Neural cell (in vitro differentiated cells): ENCODE results near the gene BMP2K.

Source experiments
- EP300 ChIP-seq: fragments of 450-650 bp; conservative IDR thresholded peaks from 2 replicates; pipeline ENCODE4 v1.6.1; 2014; ENCODE audit warnings: antibody characterized with exemption, mild to moderate bottlenecking, moderate library complexity; ENCODE audit not compliant: poor library complexity, severe bottlenecking
- EZH2 ChIP-seq: fragments of 200-600, 300-800 bp; shearing (Covaris generic), sonication (generic); IDR thresholded peaks from 2 replicates; pipeline ENCODE4 v1.6.1; 2014; ENCODE audit warnings: antibody characterized with exemption, low read length, borderline replicate concordance, mild to moderate bottlenecking; ENCODE audit not compliant: insufficient read depth, poor library complexity, severe bottlenecking
- MXI1 ChIP-seq: fragments of 450-650 bp; conservative IDR thresholded peaks from 2 replicates; pipeline ENCODE4 v1.6.1; 2014; ENCODE audit warnings: antibody characterized with exemption, mild to moderate bottlenecking; ENCODE audit not compliant: poor library complexity, severe bottlenecking
- POLR2AphosphoS5 ChIP-seq: IDR thresholded peaks from 2 replicates; pipeline ENCODE4 v1.6.1; 2012
- RAD21 ChIP-seq: fragments of 450-650 bp; conservative IDR thresholded peaks from 2 replicates; pipeline ENCODE4 v1.6.1; 2014; ENCODE audit warnings: antibody characterized with exemption, mild to moderate bottlenecking, moderate library complexity
- SMC3 ChIP-seq: fragments of 450-650 bp; conservative IDR thresholded peaks from 2 replicates; pipeline ENCODE4 v1.6.1; 2014; ENCODE audit warnings: antibody characterized with exemption, mild to moderate bottlenecking, moderate library complexity; ENCODE audit not compliant: poor library complexity
- TF ChIP-seq, protein P1 (sequence below): fragments of 450-650 bp; IDR thresholded peaks from 2 replicates; pipeline ENCODE4 v1.5.1; 2014; ENCODE audit warnings: antibody characterized with exemption, mild to moderate bottlenecking, moderate library complexity; ENCODE audit not compliant: poor library complexity, severe bottlenecking
- TF ChIP-seq, protein P2 (sequence below): IDR thresholded peaks from 2 replicates; pipeline ENCODE4 v1.6.1; 2012; ENCODE audit warnings: borderline replicate concordance

DNA sequence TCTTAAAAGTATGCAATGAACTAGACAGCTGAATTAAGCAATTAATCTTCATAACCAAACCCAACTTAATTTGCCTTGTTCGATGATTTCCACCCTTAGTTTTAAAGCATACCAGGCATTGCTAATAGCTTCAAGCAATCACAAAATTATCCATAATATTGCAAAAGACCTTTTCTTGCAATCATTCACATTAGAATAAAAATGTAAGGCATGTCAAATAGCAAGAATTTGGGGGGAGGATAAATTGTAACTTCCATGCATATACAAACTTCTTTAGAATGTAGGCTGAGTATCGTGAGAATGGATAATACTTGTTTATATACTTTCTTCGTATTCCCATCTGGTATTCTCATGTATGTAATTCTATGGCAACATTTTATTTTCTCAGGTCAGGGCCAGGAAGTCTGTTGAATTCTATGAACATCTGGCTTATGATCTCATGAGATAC lies 28.7 kb upstream of the BMP2K start:
- TF ChIP-seq, protein P1, sequence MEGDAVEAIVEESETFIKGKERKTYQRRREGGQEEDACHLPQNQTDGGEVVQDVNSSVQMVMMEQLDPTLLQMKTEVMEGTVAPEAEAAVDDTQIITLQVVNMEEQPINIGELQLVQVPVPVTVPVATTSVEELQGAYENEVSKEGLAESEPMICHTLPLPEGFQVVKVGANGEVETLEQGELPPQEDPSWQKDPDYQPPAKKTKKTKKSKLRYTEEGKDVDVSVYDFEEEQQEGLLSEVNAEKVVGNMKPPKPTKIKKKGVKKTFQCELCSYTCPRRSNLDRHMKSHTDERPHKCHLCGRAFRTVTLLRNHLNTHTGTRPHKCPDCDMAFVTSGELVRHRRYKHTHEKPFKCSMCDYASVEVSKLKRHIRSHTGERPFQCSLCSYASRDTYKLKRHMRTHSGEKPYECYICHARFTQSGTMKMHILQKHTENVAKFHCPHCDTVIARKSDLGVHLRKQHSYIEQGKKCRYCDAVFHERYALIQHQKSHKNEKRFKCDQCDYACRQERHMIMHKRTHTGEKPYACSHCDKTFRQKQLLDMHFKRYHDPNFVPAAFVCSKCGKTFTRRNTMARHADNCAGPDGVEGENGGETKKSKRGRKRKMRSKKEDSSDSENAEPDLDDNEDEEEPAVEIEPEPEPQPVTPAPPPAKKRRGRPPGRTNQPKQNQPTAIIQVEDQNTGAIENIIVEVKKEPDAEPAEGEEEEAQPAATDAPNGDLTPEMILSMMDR = no peak
- TF ChIP-seq POLR2AphosphoS5 (no peak), RAD21 (no peak), EP300 (no peak), MXI1 (no peak), EZH2 (no peak), SMC3 (no peak)
- TF ChIP-seq, protein P2, sequence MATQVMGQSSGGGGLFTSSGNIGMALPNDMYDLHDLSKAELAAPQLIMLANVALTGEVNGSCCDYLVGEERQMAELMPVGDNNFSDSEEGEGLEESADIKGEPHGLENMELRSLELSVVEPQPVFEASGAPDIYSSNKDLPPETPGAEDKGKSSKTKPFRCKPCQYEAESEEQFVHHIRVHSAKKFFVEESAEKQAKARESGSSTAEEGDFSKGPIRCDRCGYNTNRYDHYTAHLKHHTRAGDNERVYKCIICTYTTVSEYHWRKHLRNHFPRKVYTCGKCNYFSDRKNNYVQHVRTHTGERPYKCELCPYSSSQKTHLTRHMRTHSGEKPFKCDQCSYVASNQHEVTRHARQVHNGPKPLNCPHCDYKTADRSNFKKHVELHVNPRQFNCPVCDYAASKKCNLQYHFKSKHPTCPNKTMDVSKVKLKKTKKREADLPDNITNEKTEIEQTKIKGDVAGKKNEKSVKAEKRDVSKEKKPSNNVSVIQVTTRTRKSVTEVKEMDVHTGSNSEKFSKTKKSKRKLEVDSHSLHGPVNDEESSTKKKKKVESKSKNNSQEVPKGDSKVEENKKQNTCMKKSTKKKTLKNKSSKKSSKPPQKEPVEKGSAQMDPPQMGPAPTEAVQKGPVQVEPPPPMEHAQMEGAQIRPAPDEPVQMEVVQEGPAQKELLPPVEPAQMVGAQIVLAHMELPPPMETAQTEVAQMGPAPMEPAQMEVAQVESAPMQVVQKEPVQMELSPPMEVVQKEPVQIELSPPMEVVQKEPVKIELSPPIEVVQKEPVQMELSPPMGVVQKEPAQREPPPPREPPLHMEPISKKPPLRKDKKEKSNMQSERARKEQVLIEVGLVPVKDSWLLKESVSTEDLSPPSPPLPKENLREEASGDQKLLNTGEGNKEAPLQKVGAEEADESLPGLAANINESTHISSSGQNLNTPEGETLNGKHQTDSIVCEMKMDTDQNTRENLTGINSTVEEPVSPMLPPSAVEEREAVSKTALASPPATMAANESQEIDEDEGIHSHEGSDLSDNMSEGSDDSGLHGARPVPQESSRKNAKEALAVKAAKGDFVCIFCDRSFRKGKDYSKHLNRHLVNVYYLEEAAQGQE = no peak
